Dendritic cell treated with granulocyte-macrophage colony-stimulating factor and Interleukin-4, amounts not matched to agents 40 ng/mL and 50 ng/mL, for 4 days (primary cell): Measurements from ENCODE around the gene CPE.
"Not testable (repeated sequence)": the region's sequence is repeated elsewhere in the genome, so short reads cannot be mapped to it uniquely, and the experiment has no call there.

Experiments
- H3K27ac Mint-ChIP-seq: one replicate; pipeline ENCODE4 v1.8.0; 2022; ENCODE audit warnings: mild to moderate bottlenecking, mixed read lengths
- H3K27me3 Mint-ChIP-seq: one replicate; pipeline ENCODE4 v1.8.0; 2022; ENCODE audit warnings: mild to moderate bottlenecking, mixed read lengths
- H3K36me3 Mint-ChIP-seq: one replicate; pipeline ENCODE4 v1.8.0; 2022; ENCODE audit warnings: low read depth, mixed read lengths
- H3K4me1 Mint-ChIP-seq: one replicate; pipeline ENCODE4 v1.8.0; 2022; ENCODE audit warnings: low read depth, mixed read lengths
- H3K4me3 Mint-ChIP-seq: one replicate; pipeline ENCODE4 v1.8.0; 2022; ENCODE audit warnings: mild to moderate bottlenecking, moderate library complexity, mixed read lengths
- H3K9me3 Mint-ChIP-seq: one replicate; pipeline ENCODE4 v1.8.0; 2022; ENCODE audit warnings: mixed read lengths
- intact Hi-C: fragments of 100-400 bp; cut with micrococcal nuclease; formaldehyde crosslinking; loops from one replicate; pipeline ENCODE4 v1.15.0; 2022

The CPE gene

DNA sequence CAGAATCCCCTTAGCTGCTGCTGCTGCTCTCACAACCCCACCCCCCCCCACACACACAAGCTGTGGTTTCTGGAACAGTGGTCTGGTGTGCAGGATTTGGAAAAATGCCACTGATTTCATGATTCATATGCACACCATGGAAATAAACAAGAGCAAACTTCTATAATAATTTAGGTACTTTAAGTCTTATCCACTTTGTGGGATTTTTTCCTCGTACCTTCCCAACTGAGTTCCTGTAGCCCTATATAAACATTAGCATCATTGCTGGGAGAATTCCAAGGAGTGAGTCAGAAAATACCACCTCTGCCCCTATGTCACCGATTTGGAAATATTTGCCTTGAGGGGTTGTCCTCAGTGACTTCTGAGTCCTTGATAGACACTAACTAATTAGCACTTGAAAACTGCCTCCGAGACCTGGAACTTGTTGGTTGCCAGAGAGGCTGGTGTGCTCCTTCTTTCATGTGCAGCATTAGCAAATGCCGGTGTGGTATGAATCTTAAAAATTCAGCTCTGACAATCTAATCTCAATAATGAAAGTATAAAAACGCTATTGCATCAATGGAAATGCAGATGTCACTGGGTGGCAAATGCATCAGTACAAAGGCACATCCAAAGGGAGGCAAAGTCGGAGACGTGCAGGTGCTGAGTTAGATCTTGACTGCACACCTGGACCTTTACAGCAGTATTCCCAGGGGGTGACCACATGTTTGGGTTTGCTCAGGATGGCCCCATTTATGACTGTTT, 61.8 kb downstream of the CPE start:
- intact Hi-C loops: no loop called here
- Mint-ChIP-seq H3K27ac (no peak overlapping the region), H3K4me3 (no peak overlapping the region), H3K27me3 (no peaks in the 10 kb centered on the region), H3K4me1 (no peaks in the 10 kb centered on the region), H3K36me3 (no peaks in the 10 kb centered on the region), H3K9me3 (no peaks in the 10 kb centered on the region)

- intact Hi-C loops: no loop called here
- Mint-ChIP-seq H3K4me1 (no peaks in the 10 kb centered on the region), H3K9me3 (no peaks in the 10 kb centered on the region), H3K36me3 (no peaks in the 10 kb centered on the region), H3K27me3 (no peaks in the 10 kb centered on the region), H3K4me3 (no peak overlapping the region), H3K27ac (no peak overlapping the region)
Measured at GRCh38 chr4:165443276-165443675, 64.5 kb downstream of the CPE start.

DNA sequence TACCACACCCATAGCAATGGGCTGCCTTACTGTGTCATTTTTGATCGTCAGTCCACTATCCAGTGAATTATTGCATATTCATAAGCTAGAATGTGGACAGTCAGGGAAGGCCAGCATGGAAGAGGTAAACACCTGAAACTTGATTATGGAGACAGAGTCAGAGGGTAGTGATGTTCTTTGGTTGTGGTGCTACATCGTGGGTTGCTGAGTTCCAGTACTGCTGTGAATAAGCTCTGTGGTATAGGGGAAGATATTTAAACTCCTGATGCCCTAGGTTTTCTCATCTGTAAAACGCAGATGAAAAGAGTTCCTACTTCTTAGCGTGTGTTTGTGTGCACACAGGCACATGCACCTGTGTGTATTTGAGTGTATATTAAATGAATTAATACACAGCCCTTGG, 69.9 kb downstream of the CPE start:
- Mint-ChIP-seq H3K4me1 (no peaks in the 10 kb centered on the region), H3K9me3 (no peaks in the 10 kb centered on the region), H3K27ac (no peak overlapping the region), H3K4me3 (no peak overlapping the region), H3K27me3 (no peaks in the 10 kb centered on the region), H3K36me3 (no peaks in the 10 kb centered on the region)
- intact Hi-C loops: no loop called here

DNA sequence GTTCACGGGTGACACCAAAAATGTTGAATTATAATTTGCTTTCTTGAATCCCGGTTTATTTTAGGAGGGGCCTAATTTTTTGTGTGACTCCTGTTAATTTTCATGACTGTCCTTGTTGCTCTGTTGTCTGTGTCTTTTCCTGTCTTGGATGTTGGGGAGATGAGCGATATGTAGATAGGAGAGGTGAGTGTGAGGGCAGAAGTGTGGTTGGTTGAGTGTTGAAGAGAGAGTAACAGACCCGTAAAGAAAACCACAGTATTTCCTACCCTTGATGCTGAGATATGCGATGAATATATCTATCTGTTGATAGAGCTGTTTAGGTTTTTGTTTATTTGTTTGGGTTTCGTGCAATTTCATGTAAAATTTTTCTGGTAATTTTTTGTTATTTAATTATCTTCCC, 70.5 kb downstream of the CPE start:
- H3K36me3 Mint-ChIP-seq: no peaks in the 10 kb centered on the region
- H3K4me3 Mint-ChIP-seq: no peak overlapping the region
- no peaks in the 10 kb centered on the region for H3K4me1 Mint-ChIP-seq
- H3K9me3 Mint-ChIP-seq: no peaks in the 10 kb centered on the region
- H3K27ac Mint-ChIP-seq: no peak overlapping the region
- no peaks in the 10 kb centered on the region for H3K27me3 Mint-ChIP-seq
- intact Hi-C loops: no loop called here

GRCh38 chr4:165450871-165451270, 72.1 kb downstream of the CPE start:
- intact Hi-C loops: no loop called here
- Mint-ChIP-seq H3K4me1 (no peaks in the 10 kb centered on the region), H3K27ac (no peak overlapping the region), H3K9me3 (no peaks in the 10 kb centered on the region), H3K36me3 (no peaks in the 10 kb centered on the region), H3K27me3 (no peaks in the 10 kb centered on the region), H3K4me3 (no peak overlapping the region)

DNA sequence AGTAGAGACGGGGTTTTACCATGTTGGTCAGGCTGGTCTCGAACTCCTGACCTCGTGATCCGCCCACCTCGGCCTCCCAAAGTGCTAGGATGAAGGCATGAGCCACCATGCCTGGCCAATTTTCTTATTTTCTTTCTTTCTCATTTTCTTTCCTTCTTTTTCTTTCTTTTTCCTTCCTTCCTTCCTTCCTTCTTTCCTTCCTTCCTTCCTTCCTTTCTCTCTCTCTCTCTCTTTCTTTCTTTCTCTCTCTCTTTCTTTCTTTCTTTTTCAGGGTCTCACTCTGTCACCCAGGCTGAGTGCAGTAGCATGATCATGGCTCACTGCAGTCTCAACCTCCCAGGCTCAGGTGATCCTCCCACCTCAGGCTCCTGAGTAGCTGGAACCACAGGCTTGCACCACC, 74.3 kb downstream of the CPE start:
- not testable (repeated sequence) for H3K4me3 Mint-ChIP-seq, H3K9me3 Mint-ChIP-seq

DNA sequence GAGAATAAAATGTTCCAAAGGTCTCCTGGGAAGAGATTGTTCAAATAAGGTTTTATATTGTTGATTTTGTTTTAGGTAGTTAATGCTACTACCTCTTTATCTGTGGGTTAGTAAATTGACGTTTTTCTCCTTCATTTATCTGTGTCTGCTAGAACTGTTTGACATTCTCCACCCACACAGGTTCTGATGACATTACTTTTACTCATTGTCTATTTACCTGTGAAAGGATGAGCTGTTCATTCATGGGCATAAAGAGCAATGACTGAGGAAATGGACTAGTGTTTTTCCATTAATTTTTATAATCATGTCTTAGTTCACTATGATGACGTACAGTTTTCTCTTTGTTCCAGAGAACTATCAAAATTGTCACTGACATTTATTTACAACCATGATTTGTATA, 75.6 kb downstream of the CPE start:
- Mint-ChIP-seq H3K36me3 (no peaks in the 10 kb centered on the region), H3K4me1 (peaks cover 5% of the 10 kb centered on the region), H3K27me3 (no peaks in the 10 kb centered on the region), H3K27ac (no peak overlapping the region), H3K9me3 (no peaks in the 10 kb centered on the region), H3K4me3 (no peak overlapping the region)
- intact Hi-C loops: no loop called here

More for the DNA sequence above, 74.3 kb downstream of the CPE start:
- H3K4me1 Mint-ChIP-seq, H3K27me3 Mint-ChIP-seq, intact Hi-C loops, H3K36me3 Mint-ChIP-seq, H3K27ac Mint-ChIP-seq: not testable (repeated sequence)

- intact Hi-C loops: no loop called here
- no peaks in the 10 kb centered on the region for H3K36me3 Mint-ChIP-seq
- H3K4me1 Mint-ChIP-seq: peaks cover 5% of the 10 kb centered on the region
- no peaks in the 10 kb centered on the region for H3K9me3 Mint-ChIP-seq
- no peak overlapping the region for H3K4me3 Mint-ChIP-seq
- H3K27me3 Mint-ChIP-seq: no peaks in the 10 kb centered on the region
- no peak overlapping the region for H3K27ac Mint-ChIP-seq
Measured at GRCh38 chr4:165457793-165458192, 79.0 kb downstream of the CPE start.

- H3K9me3 Mint-ChIP-seq: no peaks in the 10 kb centered on the region
- no peaks in the 10 kb centered on the region for H3K36me3 Mint-ChIP-seq
- intact Hi-C loops: no loop called here
- H3K27me3 Mint-ChIP-seq: no peaks in the 10 kb centered on the region
- peaks cover 5% of the 10 kb centered on the region for H3K4me1 Mint-ChIP-seq
- H3K4me3 Mint-ChIP-seq: no peak overlapping the region
- no peak overlapping the region for H3K27ac Mint-ChIP-seq
Measured at GRCh38 chr4:165458471-165458870, 79.7 kb downstream of the CPE start.

DNA sequence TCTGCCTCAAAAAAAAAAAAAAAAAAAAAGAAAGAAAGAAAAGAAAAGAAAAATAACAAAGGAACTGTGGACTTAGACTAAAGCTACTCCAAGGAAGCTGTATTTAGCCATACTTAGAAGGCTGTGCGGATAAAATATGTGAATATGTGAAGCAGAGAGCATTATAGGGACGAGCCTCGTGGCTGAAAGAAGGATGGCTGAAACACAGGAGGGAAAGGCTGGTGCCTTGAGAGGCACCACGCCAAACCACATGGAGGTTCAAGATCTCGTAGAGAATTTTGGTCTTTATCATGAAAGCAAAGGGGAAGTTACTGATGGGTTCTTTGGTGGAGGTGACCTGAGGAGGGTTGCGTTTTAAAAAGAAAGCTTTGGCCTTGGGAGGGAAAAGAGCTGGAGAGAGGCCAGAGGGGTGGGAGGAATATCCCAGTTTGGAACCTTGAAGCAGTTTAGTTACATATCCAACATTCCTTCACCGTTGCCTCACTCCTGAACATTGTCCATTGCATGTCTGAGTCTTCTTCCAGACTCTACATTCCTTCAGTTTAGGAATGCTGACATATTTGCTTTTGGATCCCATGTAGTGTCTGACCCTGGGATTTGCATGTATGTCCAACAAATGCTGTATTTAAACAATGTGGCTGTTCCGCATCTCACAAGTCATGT, 82.5 kb downstream of the CPE start:
- no peaks in the 10 kb centered on the region for H3K27me3 Mint-ChIP-seq
- peaks cover 5% of the 10 kb centered on the region for H3K4me1 Mint-ChIP-seq
- H3K36me3 Mint-ChIP-seq: no peaks in the 10 kb centered on the region
- H3K9me3 Mint-ChIP-seq: no peaks in the 10 kb centered on the region
- H3K27ac Mint-ChIP-seq: no peak overlapping the region
- H3K4me3 Mint-ChIP-seq: no peak overlapping the region
- intact Hi-C loops: loop anchor here (10.0 kb wide), 2 partner anchors 106 to 686 kb away; no protein-coding TSS in a partner anchor

DNA sequence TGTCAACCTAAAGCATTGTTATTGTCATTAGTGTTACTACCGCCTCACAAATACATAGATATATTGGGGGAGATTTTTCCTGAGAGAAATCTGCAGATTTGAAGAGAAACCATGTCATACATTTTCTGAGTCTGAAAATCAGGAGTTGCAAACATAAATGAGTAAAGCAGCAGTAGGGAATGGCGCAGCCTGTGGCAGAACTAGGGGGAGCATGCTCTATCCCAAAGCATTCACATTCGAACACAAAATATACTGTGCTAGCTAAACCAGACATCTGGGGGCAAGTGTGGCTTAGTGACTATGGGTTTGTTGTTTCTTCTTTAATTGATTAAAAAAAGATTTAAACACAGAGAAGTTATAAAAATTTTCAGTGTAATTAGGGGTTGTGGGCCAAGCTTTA, 83.2 kb downstream of the CPE start:
- no peak overlapping the region for H3K27ac Mint-ChIP-seq
- H3K9me3 Mint-ChIP-seq: no peaks in the 10 kb centered on the region
- intact Hi-C loops: loop anchor here (10.0 kb wide), 2 partner anchors 107 to 687 kb away; no protein-coding TSS in a partner anchor
- peaks cover 5% of the 10 kb centered on the region for H3K4me1 Mint-ChIP-seq
- no peaks in the 10 kb centered on the region for H3K27me3 Mint-ChIP-seq
- H3K36me3 Mint-ChIP-seq: no peaks in the 10 kb centered on the region
- no peak overlapping the region for H3K4me3 Mint-ChIP-seq

DNA sequence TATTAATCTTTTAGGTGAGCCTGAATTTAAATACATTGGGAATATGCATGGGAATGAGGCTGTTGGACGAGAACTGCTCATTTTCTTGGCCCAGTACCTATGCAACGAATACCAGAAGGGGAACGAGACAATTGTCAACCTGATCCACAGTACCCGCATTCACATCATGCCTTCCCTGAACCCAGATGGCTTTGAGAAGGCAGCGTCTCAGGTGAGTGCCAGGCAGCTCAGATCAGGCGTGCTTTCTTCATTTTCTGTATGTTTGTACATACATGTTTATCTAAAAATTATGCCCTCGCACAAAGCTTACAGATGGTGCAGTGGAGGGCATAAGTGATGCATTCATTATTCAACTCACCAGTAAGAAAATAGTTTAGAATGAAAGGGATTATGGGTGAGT, 85.6 kb downstream of the CPE start:
- Mint-ChIP-seq H3K4me1 (no peaks in the 10 kb centered on the region), H3K27me3 (no peaks in the 10 kb centered on the region), H3K4me3 (no peak overlapping the region), H3K27ac (no peak overlapping the region), H3K9me3 (no peaks in the 10 kb centered on the region), H3K36me3 (no peaks in the 10 kb centered on the region)
- intact Hi-C loops: loop anchor here (1.0 to 10.0 kb wide), 3 partner anchors 110 to 690 kb away; no protein-coding TSS in a partner anchor

- H3K36me3 Mint-ChIP-seq: no peaks in the 10 kb centered on the region
- intact Hi-C loops: loop anchor here (1.0 to 10.0 kb wide), 3 partner anchors 110 to 690 kb away; no protein-coding TSS in a partner anchor
- no peak overlapping the region for H3K4me3 Mint-ChIP-seq
- H3K9me3 Mint-ChIP-seq: no peaks in the 10 kb centered on the region
- no peak overlapping the region for H3K27ac Mint-ChIP-seq
- no peaks in the 10 kb centered on the region for H3K4me1 Mint-ChIP-seq
- H3K27me3 Mint-ChIP-seq: no peaks in the 10 kb centered on the region
Measured at GRCh38 chr4:165464813-165465381, 86.1 kb downstream of the CPE start.

GRCh38 chr4:165470009-165470408, 91.2 kb downstream of the CPE start:
- intact Hi-C loops: no loop called here
- H3K27ac Mint-ChIP-seq: no peak overlapping the region
- H3K4me1 Mint-ChIP-seq: no peaks in the 10 kb centered on the region
- H3K9me3 Mint-ChIP-seq: peaks cover 28% of the 10 kb centered on the region
- H3K4me3 Mint-ChIP-seq: no peak overlapping the region
- no peaks in the 10 kb centered on the region for H3K36me3 Mint-ChIP-seq
- H3K27me3 Mint-ChIP-seq: no peaks in the 10 kb centered on the region
